LNCAP (cell line): ENCODE data around the gene P2RY2.

ENCODE experiments used
- TF ChIP-seq, protein P1 (sequence below): fragments of 450-650 bp; IDR thresholded peaks from 2 replicates; pipeline ENCODE4 v1.5.1; 2017; ENCODE audit warnings: mild to moderate bottlenecking

P2RY2 gene

DNA sequence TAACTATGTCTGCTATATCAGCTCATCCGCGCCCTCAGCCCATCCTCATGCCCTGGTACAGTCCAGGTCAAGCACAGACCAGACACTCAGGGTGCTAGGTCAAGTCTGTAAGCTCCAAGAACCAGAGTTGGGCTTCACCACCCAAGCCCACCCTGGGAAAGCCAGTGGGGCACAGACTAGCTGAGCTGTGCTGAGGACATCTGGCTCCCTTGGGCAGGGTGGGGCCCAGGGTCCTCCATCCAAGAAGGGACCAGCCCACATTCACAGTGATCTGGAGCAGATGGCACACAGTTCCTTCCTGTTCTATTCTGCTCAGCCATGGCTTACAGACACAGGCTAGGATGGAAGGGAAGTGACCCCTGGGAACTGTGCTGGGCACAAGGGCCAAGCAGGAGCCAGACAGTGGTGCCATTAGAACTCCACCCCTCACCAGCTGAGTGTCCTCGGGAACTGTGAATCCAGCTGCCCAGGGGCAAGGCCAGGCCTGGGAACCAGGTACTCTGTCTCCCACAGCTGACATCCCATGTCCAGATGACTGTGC lies 63.2 kb downstream of the P2RY2 start:
- TF ChIP-seq, protein P1, sequence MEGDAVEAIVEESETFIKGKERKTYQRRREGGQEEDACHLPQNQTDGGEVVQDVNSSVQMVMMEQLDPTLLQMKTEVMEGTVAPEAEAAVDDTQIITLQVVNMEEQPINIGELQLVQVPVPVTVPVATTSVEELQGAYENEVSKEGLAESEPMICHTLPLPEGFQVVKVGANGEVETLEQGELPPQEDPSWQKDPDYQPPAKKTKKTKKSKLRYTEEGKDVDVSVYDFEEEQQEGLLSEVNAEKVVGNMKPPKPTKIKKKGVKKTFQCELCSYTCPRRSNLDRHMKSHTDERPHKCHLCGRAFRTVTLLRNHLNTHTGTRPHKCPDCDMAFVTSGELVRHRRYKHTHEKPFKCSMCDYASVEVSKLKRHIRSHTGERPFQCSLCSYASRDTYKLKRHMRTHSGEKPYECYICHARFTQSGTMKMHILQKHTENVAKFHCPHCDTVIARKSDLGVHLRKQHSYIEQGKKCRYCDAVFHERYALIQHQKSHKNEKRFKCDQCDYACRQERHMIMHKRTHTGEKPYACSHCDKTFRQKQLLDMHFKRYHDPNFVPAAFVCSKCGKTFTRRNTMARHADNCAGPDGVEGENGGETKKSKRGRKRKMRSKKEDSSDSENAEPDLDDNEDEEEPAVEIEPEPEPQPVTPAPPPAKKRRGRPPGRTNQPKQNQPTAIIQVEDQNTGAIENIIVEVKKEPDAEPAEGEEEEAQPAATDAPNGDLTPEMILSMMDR: no peak

DNA sequence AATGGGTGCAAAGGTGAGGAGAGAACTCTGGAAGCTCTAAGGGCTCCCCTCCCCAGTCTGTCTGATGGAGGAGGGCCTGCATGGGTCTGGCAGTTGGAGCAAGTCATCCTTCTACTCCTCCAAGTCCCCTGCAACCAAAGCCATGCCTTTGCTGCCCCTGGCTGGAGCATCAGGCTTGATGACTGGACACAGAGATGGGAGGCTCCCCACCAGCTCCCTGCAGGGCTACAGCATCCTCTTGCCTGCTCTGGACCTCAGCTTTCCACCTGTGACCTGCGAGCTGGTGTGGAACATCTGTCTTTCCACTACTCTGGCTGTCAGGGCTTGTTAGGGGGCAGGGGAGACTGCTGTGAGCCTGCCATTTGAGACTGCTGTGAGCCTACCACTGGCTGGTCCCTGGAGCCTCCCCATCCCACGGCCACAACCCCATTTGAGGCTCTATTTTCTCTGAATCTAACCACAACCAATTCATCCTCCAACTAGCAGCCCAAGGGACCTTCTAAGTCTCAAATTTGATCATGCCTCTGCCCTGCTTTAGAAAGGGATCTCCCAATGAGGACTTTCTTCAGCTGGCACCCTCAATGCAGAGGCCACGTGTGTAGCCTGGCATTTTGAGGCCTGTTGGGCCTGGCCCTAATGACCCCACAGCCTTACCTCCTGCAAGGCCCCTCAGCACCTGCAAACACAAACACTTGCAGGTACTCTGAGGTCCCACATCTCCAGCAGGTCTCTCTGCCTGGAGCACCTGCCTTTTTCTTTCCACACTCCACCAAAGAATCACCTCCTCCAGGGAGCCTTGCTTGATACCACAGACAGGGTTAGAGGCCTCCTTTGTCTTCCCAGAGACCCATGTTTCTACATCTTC lies 63.9 kb downstream of the P2RY2 start:
- TF ChIP-seq, protein P1: no peak

DNA sequence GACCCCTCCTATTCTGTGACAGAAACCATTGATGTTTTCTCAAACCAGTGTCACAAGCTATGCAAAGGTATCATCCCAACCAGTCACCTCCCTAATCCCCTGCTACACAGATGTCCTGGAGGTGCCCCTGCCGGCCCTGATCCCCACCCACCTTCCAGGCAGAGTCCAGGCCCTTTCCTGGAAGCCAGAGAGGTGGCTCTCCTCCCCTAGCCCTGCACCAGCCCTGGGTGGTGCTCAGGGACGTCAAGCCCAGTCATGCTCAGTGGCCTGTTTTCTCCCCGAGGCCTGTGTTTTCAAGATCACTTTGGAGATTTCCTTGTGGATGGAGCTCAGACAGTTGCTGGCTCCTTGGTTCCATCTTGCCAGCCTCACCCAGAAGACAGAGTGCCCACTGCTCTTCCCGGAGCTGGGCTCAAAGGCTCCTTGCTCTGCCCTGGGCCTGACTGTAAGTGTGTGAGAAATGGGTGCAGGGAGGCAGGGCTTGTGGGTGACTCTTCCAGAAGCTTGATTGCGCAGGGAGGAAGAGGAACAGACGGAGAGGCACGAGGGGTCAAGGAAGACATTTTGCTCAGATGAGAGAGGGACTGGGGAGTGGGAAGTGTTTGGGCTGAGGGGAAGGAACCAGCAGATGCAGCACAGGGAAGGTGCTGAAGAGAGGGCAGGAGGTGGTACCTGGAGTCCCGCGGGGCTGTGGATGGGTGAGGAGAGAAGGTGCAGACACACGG lies 65.4 kb downstream of the P2RY2 start:
- TF ChIP-seq, protein P1: no peak

DNA sequence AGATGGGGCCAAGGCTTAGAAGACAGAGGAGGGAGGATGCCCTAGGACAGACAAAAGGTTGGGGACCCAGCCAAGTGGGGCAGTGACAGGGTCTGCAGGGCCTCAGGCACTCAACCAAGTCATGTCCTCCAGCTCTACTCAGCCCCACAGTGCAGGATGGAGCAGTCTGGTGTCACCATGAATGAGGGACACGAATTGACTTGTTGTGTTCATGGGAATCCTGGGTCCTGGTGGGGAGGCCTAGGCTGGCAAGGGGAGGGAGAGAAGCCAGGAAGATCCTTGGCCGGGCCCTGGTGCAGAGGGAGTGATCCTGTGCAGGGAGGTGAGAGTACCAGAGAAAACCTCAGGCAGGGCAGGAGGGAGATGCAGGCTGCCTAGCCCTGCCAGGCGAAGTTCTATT lies 66.0 kb downstream of the P2RY2 start:
- TF ChIP-seq, protein P1: no peak

DNA sequence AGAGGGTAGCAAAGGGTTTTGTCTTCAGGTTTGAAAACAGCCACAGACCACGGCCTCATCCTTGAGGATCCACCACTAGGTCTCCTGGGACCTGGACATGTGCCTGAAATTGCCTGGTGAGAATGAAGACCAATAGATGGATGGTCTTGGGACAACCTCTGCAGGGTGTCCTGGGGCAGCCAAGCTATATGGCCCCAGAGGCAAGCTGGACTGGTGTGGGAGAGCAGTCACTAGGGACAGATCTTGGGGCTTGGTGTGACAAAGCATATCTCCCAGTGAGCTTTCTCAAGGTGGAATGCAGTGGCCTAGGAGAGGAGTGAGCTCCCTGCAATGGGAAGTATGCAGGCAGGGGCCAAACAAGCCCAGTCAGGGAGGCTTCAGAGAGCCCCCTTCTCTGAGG lies 67.6 kb downstream of the P2RY2 start:
- TF ChIP-seq, protein P1: no peak
